Renal cortex interstitium (tissue), 11 donors: ENCODE measurements around the gene PRLHR. TPM values are rescaled to one million over a fixed set of nuclear protein-coding genes. Genes with fewer than 3 reads are reported as not detected.

Experiments used
- DNase-seq, 11 donors: peaks; one replicate each; pipeline ENCODE4 v3.0.0-alpha.2; 2013; ENCODE audit warnings: low read depth in 9 of 11, low spot score in 4 of 11; ENCODE audit errors: extremely low read depth in 1 of 11
- polyA plus RNA-seq, 3 donors: library from polyadenylated mRNA; unstranded; fragments of 120-200 nt; gene quantifications; one replicate each; pipeline ENCODE4 v1.2.1, GENCODE V29; 2013; ENCODE audit not compliant: insufficient read length in 3 of 3

The PRLHR gene
- polyA plus RNA-seq, 3 donors = not detected

DNA sequence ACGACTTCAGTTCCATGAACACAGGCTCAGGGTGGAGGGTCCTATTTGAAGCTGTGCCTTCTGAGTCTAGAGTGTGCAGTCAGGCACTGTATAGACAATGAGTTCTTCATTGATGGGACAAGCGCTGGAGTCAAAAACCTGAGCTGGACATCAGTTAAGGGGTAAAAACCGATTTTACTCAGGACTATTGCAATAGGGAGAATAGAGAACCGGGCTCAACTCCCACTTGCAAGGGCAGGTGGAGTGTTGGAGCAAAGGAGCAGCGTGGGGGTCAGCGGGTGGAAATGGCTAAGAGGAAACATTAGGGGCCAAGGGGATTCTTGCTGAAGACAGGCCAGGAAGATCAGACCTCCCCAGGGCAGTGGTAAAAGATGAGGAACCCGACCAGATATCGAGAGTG lies 28.5 kb downstream of the PRLHR start:
- no peak for DNase-seq

DNA sequence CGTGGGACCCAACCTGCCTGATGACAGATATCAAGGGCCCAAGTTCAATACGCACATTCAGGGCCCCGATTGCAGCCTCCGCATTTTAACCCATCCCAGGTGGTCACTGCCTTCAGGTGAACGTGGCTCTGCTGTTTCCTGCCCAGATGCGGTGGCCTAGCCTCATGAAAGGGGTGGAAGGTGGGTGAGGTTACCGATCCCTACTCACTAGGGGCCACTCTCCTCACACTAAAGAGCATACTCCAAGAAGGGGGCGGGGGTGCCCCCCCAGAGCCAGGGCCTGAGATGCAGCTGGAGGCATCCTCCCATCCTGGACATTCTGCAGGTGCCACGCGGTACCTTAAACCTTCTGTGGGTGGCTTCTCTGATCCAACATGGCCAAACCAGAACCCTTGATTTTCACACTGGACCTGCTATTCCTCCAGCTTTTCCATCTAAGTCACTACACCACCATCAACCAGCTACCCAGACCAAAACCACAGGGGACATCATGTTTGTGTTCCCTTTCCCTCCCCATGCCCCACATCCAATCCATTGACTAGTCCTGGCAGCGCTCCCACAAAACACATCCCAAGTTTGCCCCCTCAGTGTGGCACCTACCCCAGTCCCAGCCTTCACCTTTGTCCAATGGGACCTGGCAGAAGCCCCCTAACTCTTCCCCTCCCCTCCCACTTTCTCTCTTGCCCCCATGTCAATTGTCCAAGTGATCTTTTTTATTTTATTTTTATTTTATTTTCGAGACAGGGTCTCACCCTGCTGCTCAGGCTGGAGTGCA lies 30.0 kb downstream of the PRLHR start:
- DNase-seq = no peak

DNA sequence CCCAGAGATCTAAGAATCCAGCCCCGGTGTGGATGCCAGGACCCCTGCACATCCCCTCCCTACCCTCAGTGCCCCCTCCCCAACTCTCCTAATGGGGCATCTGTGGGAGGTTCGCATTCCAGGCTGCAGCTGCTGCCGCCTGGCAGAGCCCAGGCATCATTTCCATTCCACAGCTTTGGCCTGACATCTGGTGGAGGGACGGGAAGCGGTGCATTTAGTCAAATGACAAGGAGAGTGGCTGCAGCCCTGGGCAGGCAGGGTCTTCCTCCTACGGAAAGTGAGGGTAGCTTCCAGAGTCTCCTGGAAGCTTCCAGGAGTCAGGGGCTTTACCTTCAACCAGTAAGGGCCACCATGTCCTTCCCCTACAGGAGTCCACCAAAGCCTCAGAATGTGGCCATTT lies 30.8 kb downstream of the PRLHR start:
- DNase-seq = peak in 8 of 11 donors; percentile 12 to 51 (median 30)

DNA sequence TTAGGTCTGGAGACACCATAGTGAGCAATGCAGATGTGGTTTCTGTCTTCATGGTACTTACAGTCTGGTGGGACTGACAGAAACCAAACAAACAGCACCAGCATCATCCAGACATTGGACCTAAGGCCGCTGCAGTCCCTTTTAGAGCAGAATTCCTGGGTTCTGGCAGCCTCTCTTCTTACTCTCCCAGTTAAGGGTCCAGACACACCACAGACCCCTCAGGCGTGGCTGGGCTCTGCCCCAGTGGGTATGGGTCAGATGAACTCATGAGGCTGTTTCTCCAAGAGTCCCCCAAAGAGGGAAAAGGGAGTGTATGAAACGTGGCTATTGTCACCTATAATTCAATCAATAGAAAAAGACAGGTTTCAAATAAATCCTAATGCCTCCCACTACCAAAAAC lies 31.3 kb downstream of the PRLHR start:
- no peak for DNase-seq

DNA sequence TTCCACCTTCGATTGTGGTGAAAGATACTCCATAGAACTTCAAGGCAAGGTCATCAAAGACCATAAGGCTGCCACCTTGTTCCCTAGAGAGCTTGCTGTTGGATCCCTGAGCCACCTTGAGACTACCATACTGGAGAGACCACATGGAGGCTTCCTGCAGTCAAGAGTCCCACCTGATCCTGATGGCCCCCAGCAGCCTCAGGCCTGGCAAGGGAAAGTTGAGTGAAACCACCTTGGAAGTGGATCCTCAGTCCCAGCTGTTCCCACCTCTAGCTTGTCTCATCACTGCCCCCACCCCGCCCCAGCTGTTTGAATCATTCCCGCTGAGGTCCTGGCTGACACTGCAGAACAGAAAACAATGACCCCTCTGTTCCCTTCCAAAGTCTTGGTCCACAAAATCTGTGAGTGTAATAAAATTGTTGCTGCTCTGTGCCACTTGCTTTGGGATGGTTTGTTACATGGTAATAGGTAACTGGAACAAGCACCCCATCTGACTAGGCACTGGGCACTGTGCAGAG lies 32.0 kb downstream of the PRLHR start:
- no peak for DNase-seq

DNA sequence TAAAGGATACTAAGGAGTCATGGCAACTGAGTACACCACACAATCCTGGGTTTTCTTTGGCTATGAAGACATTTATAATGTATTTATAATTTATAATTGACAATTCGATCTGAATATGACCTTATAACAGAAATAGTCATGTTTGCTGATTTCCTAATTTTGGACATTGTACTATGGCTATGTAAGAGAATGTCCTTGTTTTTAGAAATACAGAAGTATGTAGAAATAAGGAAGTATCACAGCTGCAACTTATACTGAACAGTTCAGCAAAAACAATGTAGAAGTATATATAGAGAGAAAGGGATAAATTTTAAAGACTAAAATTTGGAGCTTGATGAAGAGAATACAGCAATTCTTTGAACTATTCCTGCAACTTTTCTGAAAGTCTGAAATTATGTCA lies 32.6 kb downstream of the PRLHR start:
- no peak for DNase-seq

DNA sequence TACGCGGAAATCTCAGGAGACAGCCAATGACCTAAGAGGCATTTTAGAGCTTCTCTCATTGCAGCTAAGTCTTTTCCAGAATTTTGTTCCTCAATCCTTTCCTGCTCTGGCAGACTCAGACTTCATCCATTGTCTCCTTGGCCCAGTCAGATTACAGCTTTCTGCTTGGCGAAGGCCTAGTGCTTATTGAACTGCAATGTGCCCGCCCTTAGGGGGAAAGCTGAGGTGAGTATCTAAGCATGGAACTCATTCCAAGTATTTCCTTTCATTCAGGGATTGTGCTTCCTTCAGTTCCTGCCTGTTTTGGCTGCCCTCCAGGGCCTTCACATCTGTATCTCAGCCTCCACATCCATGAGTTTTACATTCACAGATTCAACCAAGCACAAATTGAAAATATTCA lies 37.5 kb downstream of the PRLHR start:
- no peak for DNase-seq

DNA sequence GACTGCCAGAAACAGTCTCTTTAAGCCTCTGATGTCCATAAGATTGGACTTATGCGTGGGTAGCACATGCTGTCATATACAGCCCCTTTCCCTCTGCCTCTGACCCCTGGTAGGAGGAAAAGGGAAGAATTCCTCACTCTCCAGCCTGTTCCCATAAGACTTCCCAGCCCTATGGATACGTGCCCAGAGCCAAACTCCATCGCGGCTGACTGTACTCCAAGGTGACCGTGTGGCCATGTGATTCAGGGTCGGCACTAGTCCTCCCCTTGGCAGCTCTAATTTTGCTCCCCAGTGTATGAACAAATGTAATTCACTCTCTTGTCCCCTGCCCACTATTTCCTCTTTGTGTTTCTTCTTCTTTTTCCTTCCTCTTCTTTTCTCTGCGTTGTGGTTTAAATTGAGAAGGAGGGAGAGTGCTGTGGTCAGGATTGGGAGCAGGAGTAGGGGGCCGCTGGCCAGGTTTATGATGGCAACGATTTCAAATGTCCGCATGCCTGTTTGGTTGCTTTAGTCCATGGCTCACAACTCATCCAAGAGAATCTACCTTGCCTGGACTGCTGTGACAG lies 43.8 kb downstream of the PRLHR start:
- no peak for DNase-seq

DNA sequence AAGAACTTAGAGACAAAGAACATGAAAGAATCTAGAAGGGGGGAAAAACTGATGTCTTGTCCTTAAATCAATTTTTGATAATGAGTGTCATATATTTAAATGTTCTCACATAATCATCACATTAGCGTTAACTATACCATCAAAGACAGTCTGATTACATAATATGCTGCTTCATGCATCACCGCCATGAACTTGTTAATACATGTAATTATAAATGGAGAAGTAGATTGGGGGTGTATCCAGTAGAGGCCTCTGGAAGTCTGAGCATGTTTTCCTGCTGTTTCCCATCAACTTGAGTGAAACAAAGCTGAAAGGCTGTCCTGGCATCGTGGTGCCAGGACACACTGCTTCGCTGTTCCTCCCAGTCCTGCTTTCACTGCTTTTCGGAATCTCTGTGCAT lies 48.2 kb downstream of the PRLHR start:
- no peak for DNase-seq

DNA sequence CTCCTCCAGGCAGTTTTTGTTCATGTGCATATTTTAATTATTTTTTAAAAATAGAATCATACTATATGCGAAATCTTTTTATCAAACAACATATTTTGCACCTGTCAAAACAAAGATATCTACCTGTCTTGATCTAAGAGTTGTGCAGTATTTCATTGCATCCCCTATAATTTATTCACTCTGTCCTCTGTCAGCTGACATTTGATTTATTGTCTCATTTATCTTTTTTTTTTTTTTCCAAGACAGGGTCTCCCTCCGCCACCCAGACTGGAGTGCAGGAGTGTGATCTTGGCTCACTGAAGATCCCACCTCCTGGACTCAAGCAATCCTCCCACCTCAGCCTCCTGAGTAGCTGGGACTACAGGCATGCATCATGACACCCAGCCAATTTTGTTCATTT lies 49.0 kb downstream of the PRLHR start:
- no peak for DNase-seq

DNA sequence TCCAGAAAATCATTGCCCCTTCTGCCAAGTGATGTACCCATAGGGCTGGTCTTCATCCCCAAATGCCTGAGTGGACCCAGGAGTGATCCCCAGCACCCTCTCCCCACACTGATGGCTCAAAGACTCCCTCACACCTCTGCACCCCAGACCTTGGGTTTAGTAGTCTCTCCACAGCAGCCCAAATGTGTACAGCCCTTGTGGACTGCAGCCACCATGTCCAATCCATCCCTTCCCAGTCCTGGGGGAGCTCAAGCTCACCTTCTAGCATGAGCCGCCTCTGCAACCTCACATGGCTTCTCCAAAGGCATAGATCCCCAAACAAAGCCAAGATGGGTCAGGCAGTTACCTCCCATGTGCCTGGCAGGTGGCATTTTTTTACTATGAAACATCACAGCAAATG lies 50.1 kb downstream of the PRLHR start:
- DNase-seq = no peak

DNA sequence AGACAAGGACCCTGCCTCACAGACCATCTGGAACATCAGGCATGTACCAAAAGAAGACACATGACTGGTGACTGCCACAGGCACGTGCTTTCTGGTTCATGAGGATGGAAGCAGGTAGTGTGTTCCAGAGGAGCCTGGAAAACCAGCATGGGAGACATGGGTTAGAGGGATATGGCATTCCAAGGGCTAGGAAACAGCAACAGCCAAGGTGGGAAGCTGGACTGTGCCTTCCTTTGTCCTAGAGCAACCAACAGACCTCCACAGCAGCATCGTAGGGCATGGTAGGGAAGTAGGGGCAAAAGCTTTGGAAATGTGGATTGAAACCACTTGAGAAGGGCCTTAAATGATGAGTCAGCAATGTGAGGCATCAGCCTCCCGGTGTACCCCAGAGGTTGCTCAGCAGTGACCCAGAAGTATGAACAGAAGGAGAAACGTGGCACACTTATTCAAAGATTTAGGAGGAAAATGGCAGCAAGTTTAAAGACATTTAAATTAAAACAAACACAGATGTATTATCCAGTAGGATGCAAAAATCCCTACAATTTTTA lies 51.0 kb downstream of the PRLHR start:
- DNase-seq = no peak

DNA sequence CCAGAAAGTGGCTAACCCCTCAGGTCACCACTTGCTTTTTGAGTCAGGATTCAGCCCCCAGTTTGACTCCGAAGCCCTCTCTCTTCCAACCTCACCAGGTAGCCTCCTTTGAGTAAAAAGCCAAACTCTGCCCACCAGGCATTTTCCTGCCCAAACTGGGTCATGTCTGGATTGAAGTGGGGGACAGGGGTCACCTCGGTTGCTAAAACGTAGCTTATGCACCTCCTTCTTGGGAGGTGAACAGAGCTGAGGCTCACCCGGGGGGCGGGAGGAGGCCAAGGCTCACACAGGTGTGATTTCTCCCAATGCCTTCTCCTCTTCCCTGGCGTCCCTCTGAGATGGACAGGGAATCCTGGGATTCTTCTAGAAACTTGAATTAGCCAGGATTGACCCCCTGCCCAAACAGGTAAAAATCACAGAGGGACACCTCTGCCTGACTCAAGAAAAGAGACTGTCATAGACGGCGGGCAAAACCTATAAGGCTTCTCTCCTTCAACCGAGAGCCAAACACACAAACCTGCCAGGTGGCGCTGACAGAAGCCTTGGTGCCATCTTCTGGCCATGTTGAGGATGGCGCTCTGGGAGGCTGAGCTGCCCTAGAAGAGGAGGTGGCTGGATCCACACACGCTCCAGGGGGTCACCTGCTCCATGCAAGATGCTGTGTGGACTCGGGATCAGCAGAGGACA lies 51.6 kb downstream of the PRLHR start:
- DNase-seq = peak in 6 of 11 donors; percentile 7 to 32 (median 26)

DNA sequence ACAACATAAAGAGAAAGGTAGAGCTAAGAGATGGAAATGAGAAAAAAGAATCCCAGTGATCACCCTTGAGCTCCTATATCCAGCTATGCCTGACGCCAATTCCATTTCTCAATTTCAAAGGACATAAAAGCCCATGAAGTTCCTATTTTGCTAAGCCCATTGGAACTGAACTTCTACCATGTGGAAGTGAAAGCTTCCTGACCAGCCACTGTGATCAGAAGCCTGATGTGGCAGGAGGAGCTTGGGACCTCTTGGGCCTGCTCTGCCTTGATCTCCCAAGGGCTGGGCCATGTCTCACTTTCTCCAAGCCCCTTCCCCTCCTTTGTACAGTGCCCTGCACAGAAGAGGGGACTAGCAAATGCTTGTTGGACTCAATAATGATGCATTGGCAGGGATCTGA lies 52.7 kb downstream of the PRLHR start:
- no peak for DNase-seq

DNA sequence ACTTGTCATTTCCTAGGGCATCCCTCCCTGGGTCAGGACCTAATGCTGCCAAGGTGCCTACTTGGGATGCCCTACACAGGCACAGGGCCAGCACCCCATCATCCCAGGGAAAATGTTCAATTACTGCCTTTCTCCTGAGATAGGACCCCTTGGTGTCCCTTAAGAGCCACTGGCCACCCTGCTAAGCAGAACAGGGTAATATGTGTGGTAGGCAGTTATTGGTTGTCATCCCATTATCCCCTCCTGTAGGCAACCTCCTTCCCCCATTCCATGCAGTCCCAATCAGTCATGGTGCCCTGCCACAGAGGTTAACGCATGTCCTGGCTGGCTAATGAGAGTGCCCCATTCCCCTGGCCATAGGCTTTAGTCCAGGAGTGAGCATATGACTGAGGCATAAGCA lies 53.2 kb downstream of the PRLHR start:
- no peak for DNase-seq

DNA sequence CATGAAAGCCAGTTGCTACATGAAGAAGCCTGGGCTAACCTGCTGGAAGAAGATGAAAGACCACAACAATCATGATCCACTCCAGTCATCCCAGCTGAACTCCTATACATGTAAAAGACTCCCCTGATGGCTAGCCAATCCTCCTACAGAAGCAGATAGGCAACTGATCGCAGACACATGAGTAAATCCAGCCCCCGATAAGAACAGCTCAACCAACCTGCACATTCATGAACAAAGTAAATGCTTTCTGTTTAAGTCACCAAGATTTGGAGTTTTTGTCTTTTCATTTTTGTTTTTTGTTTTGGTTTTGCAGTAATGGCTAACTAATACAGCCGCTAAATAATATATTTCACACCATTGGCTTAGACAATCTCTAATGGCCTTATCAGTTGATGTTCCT lies 53.7 kb downstream of the PRLHR start:
- no peak for DNase-seq
